CD4-positive, CD25-positive, alpha-beta regulatory T cell (primary cell): Measurements from ENCODE around the gene ACTRT2. TPM values are rescaled to one million over a fixed set of nuclear protein-coding genes. Genes with fewer than 3 reads are reported as not detected.

Source experiments
- ATAC-seq, 2 donors: fragments of 150-1000 bp; cut with Tn5 transposase; one replicate each; pipeline ENCODE4 v1.10.0; 2021; ENCODE audit warnings: low read depth in 2 of 2, moderate number of reproducible peaks in 2 of 2, moderate library complexity in 1 of 2
- DNase-seq, 3 donors: peaks; one replicate each; pipeline versions ENCODE4 v3.0.0 to v3.0.0-alpha.2; 2012 to 2022; ENCODE audit warnings: mixed read lengths in 1 of 3
- H3K27ac ChIP-seq: one replicate; pipeline ENCODE4 v1.7.0; 2013; ENCODE audit warnings: mild to moderate bottlenecking, low read length; ENCODE audit not compliant: insufficient read depth, poor library complexity, severe bottlenecking
- H3K27me3 ChIP-seq: one replicate; pipeline ENCODE4 v1.7.0; 2013; ENCODE audit warnings: low read length; ENCODE audit not compliant: control insufficient read depth, insufficient read depth
- H3K36me3 ChIP-seq: one replicate; pipeline ENCODE4 v1.7.0; 2013; ENCODE audit warnings: mild to moderate bottlenecking, low read length, moderate library complexity; ENCODE audit not compliant: control insufficient read depth, insufficient read depth
- H3K4me1 ChIP-seq: 2 replicates; pipeline ENCODE4 v1.7.0; 2013; ENCODE audit warnings: mild to moderate bottlenecking, low read length; ENCODE audit not compliant: insufficient read depth, control insufficient read depth, poor library complexity, severe bottlenecking
- H3K4me3 ChIP-seq: one replicate; pipeline ENCODE4 v1.7.0; 2013; ENCODE audit warnings: low read depth, mild to moderate bottlenecking, low read length, moderate library complexity
- H3K9me3 ChIP-seq, 2 experiments: 1 replicate in 1 of 2; 2 replicates in 1 of 2; pipeline ENCODE4 v1.7.0; 2013; ENCODE audit warnings: low read length in 2 of 2, mild to moderate bottlenecking in 1 of 2, moderate library complexity in 1 of 2; ENCODE audit not compliant: control insufficient read depth in 2 of 2
- H3K27ac Mint-ChIP-seq, 3 donors: one replicate each; pipeline ENCODE4 v1.8.0; 2020 to 2022; ENCODE audit warnings: mild to moderate bottlenecking in 3 of 3, mixed read lengths in 3 of 3, moderate library complexity in 2 of 3
- H3K27me3 Mint-ChIP-seq: one replicate; pipeline ENCODE4 v1.8.0; 2022; ENCODE audit warnings: mild to moderate bottlenecking, mixed read lengths
- H3K36me3 Mint-ChIP-seq: one replicate; pipeline ENCODE4 v1.8.0; 2020; ENCODE audit warnings: mixed read lengths
- H3K4me1 Mint-ChIP-seq, 4 donors: one replicate each; pipeline ENCODE4 v1.8.0; 2020 to 2022; ENCODE audit warnings: mixed read lengths in 4 of 4, mild to moderate bottlenecking in 1 of 4
- H3K4me3 Mint-ChIP-seq, 4 donors: one replicate each; pipeline ENCODE4 v1.8.0; 2020 to 2022; ENCODE audit warnings: mild to moderate bottlenecking in 4 of 4, mixed read lengths in 4 of 4, moderate library complexity in 3 of 4
- H3K9me3 Mint-ChIP-seq, 7 donors: one replicate each; pipeline ENCODE4 v1.8.0; 2020 to 2022; ENCODE audit warnings: mixed read lengths in 7 of 7, mild to moderate bottlenecking in 3 of 7, moderate library complexity in 2 of 7
- polyA plus RNA-seq, 4 donors: library from polyadenylated mRNA; unstranded; fragments of 300-500 nt; fragmentation: Illumina TruSeq; gene quantifications; one replicate each; pipeline ENCODE4 v1.2.3, GENCODE V29; 2021
- total RNA-seq: library from RNA; stranded (reverse); gene quantifications from one replicate; pipeline ENCODE4 v1.2.3, GENCODE V29; 2022

Gene ACTRT2
- total and polyA plus RNA-seq, 5 donors from 2014 or later, result not detected

DNA sequence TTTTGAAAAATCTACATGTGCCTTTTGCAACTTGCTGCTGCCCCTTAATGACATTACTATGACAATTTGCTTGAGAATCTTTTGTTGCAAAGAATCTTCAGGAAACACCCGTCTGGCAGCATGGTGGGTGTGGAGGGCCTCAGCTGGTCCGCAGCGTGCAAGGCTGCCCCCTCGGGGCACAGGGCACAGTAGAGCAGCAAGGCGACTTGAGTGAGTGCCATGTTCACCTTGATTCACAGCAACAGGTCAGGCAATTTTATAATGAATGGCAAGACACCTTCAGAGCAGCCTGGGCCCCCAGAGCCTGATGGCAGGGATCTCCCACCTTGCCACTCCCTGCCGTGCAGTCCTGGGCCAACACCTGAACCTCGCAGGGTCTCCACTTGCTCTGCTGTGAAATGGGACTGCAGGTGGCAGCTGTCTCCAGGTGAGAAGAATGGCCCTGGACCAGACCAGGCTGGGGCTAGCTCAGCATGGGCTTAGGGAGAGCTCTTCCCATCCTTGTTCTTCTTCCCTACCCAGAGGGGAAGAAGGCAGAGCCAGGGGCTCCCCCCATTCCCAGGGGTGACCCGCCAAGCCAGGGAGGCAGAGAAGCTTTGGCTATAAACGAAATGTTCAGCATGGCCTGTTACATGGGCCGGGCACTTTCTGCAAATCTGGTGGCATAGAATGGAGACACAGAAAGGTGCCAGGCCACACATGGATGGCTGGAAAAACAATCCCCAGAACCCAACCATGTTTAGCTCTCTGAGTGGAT is 34.5 kb upstream of the ACTRT2 start:
- no peaks in the 10 kb centered on the region for H3K4me1 ChIP-seq
- H3K27me3 ChIP-seq, result no peaks in the 10 kb centered on the region
- Mint-ChIP-seq H3K4me3 (no peak overlapping the region), H3K9me3 (no peaks in the 10 kb centered on the region), H3K27ac (peak overlapping the region in 1 of 3 donors; percentile 20), H3K36me3 (no peaks in the 10 kb centered on the region), H3K27me3 (no peaks in the 10 kb centered on the region), H3K4me1 (no peaks in the 10 kb centered on the region)
- DNase-seq (no peak), ATAC-seq (no peak)
- no peaks in the 10 kb centered on the region for H3K9me3 ChIP-seq
- H3K36me3 ChIP-seq, result no peaks in the 10 kb centered on the region
- H3K27ac ChIP-seq, result no peak overlapping the region
- H3K4me3 ChIP-seq, result no peak overlapping the region

DNA sequence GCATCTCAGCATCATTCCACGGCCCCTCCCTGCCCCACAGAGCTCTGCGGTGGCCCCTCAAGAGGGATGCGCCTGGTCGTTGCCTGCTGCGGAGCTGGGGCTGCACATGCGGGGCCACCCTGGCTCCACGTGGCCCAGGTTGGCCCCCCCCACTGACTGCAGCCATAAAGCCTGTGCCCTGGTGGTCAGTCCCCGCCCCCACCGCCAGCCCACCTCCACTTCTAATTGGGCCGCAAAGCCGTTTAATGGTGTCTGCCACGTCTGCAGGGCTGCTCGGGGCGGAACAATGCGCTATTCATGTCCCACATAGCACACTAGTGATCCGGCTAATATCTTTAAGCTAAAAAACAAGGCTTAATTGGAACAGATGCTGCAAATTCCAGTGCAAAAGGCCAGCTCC is 33.5 kb upstream of the ACTRT2 start:
- Histone ChIP-seq H3K27ac (no peak overlapping the region), H3K27me3 (no peaks in the 10 kb centered on the region), H3K9me3 (no peaks in the 10 kb centered on the region), H3K4me1 (no peaks in the 10 kb centered on the region), H3K4me3 (no peak overlapping the region), H3K36me3 (no peaks in the 10 kb centered on the region)
- H3K4me1 Mint-ChIP-seq, result no peaks in the 10 kb centered on the region
- H3K36me3 Mint-ChIP-seq, result no peaks in the 10 kb centered on the region
- no peaks in the 10 kb centered on the region for H3K27me3 Mint-ChIP-seq
- H3K9me3 Mint-ChIP-seq, result peaks cover 0 to 3% (median 0%) of the 10 kb centered on the region in 7 donors
- H3K27ac Mint-ChIP-seq, result no peak overlapping the region
- no peak overlapping the region for H3K4me3 Mint-ChIP-seq
- DNase-seq (no peak), ATAC-seq (no peak)

DNA sequence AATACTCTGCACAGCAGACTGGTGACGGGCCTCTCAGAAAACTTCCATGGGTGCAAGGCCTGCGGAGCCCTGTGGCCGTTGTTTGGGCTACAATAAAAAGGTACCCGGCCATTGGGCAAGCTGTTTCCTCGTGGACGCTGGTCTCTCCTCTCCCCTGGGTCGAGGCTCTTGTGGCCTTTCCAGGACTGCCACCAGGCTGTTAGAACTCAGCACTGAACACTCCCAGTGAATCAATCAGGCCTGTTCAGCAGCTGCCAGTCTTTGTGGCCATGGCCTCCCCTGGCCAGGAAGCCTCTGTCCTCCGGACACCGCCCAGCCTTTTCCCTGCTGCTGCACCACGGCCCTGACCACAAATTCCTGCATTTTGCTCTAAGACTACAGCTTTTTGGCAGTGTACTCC is 33.0 kb upstream of the ACTRT2 start:
- Histone ChIP-seq H3K4me1 (no peaks in the 10 kb centered on the region), H3K9me3 (no peaks in the 10 kb centered on the region), H3K27me3 (no peaks in the 10 kb centered on the region), H3K27ac (no peak overlapping the region), H3K4me3 (no peak overlapping the region), H3K36me3 (no peaks in the 10 kb centered on the region)
- DNase-seq (no peak), ATAC-seq (no peak)
- H3K27me3 Mint-ChIP-seq, result no peaks in the 10 kb centered on the region
- peaks cover 0 to 7% (median 0%) of the 10 kb centered on the region in 7 donors for H3K9me3 Mint-ChIP-seq
- no peak overlapping the region for H3K4me3 Mint-ChIP-seq
- H3K4me1 Mint-ChIP-seq, result no peaks in the 10 kb centered on the region
- H3K27ac Mint-ChIP-seq, result no peak overlapping the region
- no peaks in the 10 kb centered on the region for H3K36me3 Mint-ChIP-seq

DNA sequence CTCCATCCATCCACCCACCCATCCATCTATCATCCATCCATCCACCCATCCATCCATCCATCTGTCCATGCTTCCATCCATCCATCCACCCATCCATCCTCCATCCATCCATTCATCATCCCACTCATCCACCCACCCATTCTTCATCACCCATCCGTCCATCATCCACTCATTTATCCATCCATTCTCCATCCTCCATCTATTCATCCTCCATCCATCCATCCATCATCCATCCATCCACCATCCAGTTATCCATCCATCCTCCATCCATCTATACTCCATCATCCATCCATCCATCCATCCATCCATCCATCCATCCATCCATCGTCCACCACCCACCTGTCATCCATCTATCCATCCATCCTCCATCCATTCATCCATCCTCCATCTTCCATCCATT is 32.1 kb upstream of the ACTRT2 start:
- Mint-ChIP-seq H3K4me3 (no peak overlapping the region), H3K27ac (no peak overlapping the region), H3K36me3 (no peaks in the 10 kb centered on the region), H3K27me3 (no peaks in the 10 kb centered on the region), H3K4me1 (no peaks in the 10 kb centered on the region), H3K9me3 (peaks cover 0 to 12% (median 3%) of the 10 kb centered on the region in 7 donors)
- H3K27ac ChIP-seq, result no peak overlapping the region
- ATAC-seq (no peak), DNase-seq (no peak)
- no peak overlapping the region for H3K4me3 ChIP-seq
- H3K27me3 ChIP-seq, result no peaks in the 10 kb centered on the region
- no peaks in the 10 kb centered on the region for H3K36me3 ChIP-seq
- peaks cover 0 to 4% of the 10 kb centered on the region in 2 experiments for H3K9me3 ChIP-seq
- H3K4me1 ChIP-seq, result no peaks in the 10 kb centered on the region

DNA sequence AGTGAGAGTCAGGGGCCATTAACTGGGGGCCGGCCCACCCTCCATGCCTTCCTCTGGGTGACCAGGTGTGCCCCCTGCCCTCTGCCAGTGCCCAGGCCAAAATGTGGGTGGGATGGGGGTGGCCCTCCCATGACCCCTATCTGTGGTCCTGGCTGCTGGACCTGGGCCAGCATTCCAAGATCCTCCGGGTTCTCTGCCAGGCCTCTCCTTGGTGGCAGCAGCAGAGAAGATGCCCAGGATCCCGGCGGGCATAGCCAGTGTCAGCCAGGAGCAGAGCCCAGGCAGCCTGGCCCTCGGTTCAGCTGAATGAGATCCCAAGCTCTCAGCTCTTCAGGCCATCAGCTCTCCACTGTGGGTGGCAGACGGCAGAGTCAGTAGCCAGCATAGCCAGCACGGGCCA is 31.3 kb upstream of the ACTRT2 start:
- Histone ChIP-seq H3K27me3 (no peaks in the 10 kb centered on the region), H3K4me1 (no peaks in the 10 kb centered on the region), H3K4me3 (no peak overlapping the region), H3K36me3 (no peaks in the 10 kb centered on the region), H3K27ac (no peak overlapping the region), H3K9me3 (peaks cover 4 to 11% of the 10 kb centered on the region in 2 experiments)
- no peak for DNase-seq
- no peak overlapping the region for H3K4me3 Mint-ChIP-seq
- H3K27ac Mint-ChIP-seq, result no peak overlapping the region
- H3K4me1 Mint-ChIP-seq, result no peaks in the 10 kb centered on the region
- no peaks in the 10 kb centered on the region for H3K27me3 Mint-ChIP-seq
- H3K9me3 Mint-ChIP-seq, result peaks cover 0 to 16% (median 3%) of the 10 kb centered on the region in 7 donors
- no peak for ATAC-seq
- no peaks in the 10 kb centered on the region for H3K36me3 Mint-ChIP-seq

DNA sequence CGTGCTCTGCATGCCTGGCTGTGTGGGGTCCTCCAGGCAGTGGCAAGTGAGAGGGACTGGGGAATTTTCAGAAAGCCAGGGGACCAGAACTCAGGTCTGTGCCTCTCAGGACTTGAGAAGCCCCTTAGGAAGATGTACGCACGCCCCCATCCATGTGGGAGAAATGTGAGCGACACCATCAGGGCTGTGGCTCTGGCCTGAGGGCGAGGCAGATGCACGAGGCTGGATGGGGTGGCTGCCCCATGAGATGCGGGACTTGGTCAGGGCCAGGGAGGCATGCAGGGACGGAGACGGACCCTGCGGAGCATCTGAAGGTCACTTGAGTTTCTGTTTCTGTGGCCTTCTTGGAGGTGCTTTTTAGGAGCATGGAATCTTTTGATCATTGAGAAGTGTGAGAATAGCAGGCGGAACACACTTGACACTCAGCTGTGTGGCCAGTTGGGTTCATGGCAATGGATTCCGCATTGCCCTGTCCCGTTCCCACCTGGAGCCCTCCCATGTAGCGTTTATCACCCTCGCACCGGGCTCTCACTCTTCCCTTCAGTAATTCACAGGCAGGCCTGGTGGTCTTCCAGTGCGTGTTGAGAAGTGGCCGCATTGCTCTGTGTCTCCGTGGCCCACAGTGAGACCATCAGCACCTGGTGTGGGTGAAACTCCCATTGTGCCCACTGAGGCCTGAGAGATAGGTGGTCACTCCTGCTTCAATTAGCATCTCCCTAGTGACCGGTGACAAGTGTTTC is 30.7 kb upstream of the ACTRT2 start:
- Histone ChIP-seq H3K4me3 (no peak overlapping the region), H3K36me3 (no peaks in the 10 kb centered on the region), H3K27me3 (no peaks in the 10 kb centered on the region), H3K9me3 (peaks cover 8 to 11% of the 10 kb centered on the region in 2 experiments), H3K27ac (no peak overlapping the region), H3K4me1 (no peaks in the 10 kb centered on the region)
- Mint-ChIP-seq H3K9me3 (peaks cover 0 to 17% (median 4%) of the 10 kb centered on the region in 7 donors), H3K4me3 (no peak overlapping the region), H3K27ac (no peak overlapping the region), H3K36me3 (no peaks in the 10 kb centered on the region), H3K4me1 (no peaks in the 10 kb centered on the region), H3K27me3 (no peaks in the 10 kb centered on the region)
- no peak for DNase-seq
- no peak for ATAC-seq

DNA sequence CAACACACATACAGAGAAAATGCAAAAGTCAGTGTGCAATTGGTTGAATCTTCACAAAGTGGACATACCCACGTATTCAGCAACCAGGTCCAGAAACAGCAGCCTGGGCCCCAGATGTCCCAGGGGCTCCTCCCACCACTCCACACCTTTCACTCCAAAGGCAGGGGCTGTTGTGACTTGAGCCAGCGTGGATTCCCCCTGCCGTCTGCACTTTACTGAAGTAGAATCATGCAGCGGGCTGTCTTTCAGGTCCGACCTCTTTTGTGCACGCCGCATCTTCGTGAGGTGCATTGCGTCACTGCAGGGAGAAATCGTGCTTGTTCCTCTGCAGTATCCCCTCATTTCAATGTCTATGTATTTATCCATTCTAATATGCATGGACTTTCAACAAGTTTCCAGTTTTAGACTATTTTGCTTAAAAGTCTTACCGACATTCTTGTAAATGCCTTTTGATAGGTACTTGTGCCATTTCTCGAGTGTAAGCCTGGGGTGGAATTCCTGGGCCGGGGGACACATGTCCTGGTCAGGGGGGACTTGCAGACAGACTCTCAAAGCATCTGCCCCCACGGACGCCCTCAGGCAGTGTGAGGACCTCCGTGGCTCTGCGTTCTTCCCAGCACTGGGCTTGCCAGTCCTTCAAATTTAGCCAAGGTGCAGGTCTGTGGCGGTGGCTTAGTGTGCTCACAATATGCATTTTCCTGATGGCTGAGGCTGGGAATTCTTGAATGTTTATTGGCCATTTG is 29.3 kb upstream of the ACTRT2 start:
- Mint-ChIP-seq H3K27me3 (no peaks in the 10 kb centered on the region), H3K4me3 (no peak overlapping the region), H3K4me1 (no peaks in the 10 kb centered on the region), H3K27ac (no peak overlapping the region), H3K9me3 (peaks cover 0 to 24% (median 4%) of the 10 kb centered on the region in 7 donors), H3K36me3 (no peaks in the 10 kb centered on the region)
- Histone ChIP-seq H3K27me3 (no peaks in the 10 kb centered on the region), H3K36me3 (no peaks in the 10 kb centered on the region), H3K4me1 (no peaks in the 10 kb centered on the region), H3K9me3 (peaks cover 11 to 12% of the 10 kb centered on the region in 2 experiments), H3K4me3 (no peak overlapping the region), H3K27ac (no peak overlapping the region)
- ATAC-seq, result no peak
- DNase-seq, result no peak
